ENCODE measurements around the gene KIAA1958.

Gene KIAA1958, protein sequence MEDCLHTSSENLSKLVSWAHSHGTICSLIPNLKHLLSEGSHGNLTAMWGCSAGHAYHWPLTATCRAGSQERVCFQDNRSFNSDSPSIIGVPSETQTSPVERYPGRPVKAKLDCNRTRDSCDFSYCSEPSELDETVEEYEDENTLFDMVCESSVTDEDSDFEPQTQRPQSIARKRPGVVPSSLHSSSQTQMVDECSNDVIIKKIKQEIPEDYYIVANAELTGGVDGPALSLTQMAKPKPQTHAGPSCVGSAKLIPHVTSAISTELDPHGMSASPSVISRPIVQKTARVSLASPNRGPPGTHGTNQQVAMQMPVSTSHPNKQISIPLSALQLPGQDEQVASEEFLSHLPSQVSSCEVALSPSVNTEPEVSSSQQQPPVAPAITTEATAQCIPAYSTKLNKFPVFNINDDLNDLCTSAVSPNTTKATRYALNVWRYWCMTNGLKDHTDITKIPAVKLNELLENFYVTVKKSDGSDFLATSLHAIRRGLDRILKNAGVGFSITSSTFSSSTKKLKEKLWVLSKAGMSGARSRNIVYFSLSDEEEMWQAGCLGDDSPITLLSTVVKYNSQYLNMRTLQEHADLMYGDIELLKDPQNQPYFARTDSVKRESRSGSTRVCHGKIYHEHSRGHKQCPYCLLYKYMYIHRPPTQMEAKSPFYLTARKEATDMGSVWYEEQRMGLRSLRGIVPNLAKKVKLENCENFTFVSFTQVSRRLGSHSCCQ

GRCh38 chr9:112486221-112487007 lies at the start of gene KIAA1958:
KIAA1958 (plus strand) TSS chr9:112486827; CDS start chr9:112574081, 87,254 bp downstream.
- peak; percentile 70 for DNase-seq (ENCODE audit: low read depth)

GRCh38 chr9:112437406-112437805 lies 49.2 kb upstream of the KIAA1958 start:
- no peak for DNase-seq (ENCODE audit: low read depth)

DNA sequence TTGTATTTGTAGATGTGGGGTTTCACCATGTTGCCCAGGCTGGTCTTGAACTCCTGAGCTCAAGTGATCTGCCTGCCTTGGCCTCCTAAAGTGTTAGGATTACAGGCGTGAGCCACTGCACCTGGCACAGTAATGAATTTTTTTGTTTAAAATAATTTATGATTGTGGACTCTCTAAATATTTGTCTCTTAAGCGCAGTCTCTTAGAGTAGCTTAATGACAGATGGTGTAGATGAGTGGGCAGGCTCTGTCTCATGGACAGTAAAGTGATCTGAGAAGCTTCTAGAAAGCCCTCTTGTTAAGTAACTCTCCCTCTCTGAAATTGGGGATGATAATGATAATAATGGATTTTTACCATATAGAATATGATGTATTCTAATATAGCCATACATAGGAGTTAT lies 47.5 kb upstream of the KIAA1958 start:
- DNase-seq (ENCODE audit: low read depth): no peak

DNA sequence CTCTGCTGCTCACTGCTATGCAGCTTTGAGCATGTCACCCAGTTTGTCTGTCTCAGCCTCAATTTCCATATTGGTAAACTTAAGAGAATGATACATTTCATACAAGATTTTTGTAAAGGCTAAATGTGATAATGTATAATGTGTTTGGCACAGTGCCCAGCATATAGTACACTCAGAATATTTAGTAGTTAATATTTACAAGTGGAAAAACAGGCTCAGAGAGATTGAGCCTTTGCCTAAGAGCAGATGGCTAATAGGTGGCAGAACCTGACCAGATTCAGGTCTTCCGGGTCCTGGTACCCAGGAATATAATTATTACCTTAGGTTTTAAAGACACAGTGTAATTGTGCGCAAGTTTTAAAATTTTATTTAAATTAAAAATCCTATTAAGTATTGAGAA lies 46.8 kb upstream of the KIAA1958 start:
- DNase-seq (ENCODE audit: low read depth): no peak

- peak; percentile 28 for DNase-seq (ENCODE audit: low read depth)
Measured at GRCh38 chr9:112443200-112443599, 43.4 kb upstream of the KIAA1958 start.

- no peak for DNase-seq (ENCODE audit: low read depth)
Measured at GRCh38 chr9:112443636-112444035, 43.0 kb upstream of the KIAA1958 start.

- DNase-seq (ENCODE audit: low read depth): no peak
Measured at GRCh38 chr9:112445196-112445595, 41.4 kb upstream of the KIAA1958 start.

DNA sequence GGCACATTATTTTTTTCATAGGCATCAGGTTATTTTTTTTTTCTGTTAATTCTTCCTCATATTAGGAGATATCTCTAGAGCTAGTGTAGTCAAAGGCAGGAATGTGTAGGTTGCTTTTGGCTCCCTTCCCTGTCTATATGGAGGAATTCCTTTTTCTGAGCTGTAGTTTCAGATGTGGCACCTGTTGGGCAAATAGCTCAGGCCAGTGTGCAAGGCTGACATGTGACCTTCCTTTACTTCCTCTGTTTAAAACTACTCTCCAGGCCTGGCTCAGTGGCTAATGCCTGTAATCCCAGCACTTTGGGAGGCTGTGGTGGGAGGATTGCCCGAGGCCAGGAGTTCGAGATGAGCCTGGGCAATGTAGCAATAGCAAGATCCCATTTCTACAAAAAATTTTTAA lies 40.5 kb upstream of the KIAA1958 start:
- no peak for DNase-seq (ENCODE audit: low read depth)

GRCh38 chr9:112446526-112446925 lies 40.1 kb upstream of the KIAA1958 start:
- DNase-seq (ENCODE audit: low read depth): no peak

GRCh38 chr9:112447283-112447761 lies 39.3 kb upstream of the KIAA1958 start:
- peak; percentile 55 for DNase-seq (ENCODE audit: low read depth)

DNA sequence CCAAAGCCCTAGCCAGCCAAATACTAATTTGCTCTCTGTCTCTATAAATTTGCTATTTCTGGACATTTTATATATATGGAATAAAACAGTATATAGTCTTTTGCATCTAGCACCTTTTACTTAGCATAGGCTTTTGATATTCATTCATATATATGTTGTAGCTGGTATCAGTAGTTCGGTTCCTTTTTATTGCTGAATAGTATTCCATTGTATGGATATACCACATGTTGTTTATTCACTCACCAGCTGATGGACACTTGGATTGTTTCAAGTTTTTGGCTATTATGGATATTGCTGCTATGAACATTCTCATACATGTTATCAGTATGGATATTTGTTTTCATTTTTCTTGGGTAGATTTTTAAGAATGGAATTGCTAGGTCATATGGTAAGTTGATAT lies 23.8 kb upstream of the KIAA1958 start:
- DNase-seq (ENCODE audit: low read depth): no peak

GRCh38 chr9:112465352-112465751 lies 21.3 kb upstream of the KIAA1958 start:
- no peak for DNase-seq (ENCODE audit: low read depth)

GRCh38 chr9:112472996-112473395 lies 13.6 kb upstream of the KIAA1958 start:
- DNase-seq (ENCODE audit: low read depth): no peak

DNA sequence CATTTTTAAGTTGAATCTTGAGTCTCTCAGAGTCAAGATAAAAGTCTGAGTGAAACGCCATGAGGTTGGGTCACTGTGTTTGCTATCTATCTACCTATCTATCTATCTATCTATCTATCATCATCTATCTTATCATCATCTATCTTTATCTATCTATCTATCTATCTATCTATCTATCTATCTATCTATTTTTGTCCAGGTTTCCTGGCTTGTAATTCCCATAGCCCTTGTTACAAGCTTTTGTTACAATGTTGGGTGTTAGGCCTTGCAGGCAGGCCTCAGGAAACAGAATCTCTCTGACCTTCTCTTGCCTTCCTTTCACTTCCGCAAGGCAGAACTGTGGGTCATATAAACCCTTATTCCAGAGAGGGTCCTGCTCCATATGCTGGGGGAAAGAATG lies 12.6 kb upstream of the KIAA1958 start:
- DNase-seq (ENCODE audit: low read depth): no peak

DNA sequence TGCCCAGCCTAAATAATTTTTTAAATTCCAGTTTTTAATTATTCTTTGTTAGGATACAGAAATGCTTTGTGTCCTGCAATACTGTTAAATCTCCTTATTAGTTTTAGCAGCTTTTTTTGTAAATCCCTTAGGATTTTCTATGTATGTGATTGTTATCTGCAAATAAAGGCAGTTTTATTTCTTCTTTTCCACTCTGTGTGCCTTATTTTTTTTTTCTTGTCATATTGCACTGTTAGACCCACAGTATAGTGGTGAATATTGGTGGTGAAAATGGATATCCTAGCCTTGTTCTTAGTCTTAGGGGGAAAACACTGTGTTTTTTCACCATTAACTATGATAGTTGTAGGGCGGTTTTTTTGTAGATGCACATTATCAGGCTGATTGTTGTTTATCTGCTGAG lies 11.3 kb upstream of the KIAA1958 start:
- no peak for DNase-seq (ENCODE audit: low read depth)

- no peak for DNase-seq (ENCODE audit: low read depth)
Measured at GRCh38 chr9:112477330-112477729, 9.3 kb upstream of the KIAA1958 start.

DNA sequence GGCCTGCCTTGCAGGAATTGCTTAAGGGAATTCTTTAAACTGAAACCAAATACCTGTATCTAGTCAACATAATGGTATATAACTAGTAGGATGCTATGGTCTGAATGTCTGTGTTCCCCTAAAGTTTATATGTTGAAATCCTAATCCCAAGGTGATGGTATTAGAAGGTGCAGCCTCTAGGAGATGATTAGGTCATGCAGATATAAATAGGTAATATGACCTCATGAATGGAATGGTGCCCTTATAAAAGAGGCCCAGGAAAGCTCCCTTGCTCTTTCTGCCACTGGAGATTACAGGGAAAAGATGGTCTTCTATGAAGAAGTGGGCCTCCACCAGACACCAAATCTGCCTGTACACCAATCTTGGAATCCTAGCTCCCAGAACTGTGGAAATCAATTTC lies 7.4 kb upstream of the KIAA1958 start:
- DNase-seq (ENCODE audit: low read depth): no peak

DNA sequence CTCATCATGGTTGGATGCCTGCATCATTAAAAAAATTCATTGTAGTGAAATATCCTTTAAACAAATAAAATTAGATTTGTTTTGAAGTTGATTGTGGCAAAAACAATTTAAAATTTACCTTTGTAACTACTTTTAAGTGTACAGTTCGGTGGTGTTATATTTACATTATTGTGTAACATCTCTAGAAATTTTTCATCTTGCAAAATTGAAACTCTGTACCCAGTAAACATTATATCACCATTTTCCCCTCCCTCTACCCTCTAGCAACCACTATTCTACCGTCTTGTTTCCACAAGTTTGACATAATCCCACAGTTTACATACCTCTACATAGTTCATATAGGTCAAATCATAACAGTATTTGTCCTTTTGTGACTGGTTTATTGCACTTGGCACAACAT lies 2.0 kb upstream of the KIAA1958 start:
- DNase-seq (ENCODE audit: low read depth): no peak

DNA sequence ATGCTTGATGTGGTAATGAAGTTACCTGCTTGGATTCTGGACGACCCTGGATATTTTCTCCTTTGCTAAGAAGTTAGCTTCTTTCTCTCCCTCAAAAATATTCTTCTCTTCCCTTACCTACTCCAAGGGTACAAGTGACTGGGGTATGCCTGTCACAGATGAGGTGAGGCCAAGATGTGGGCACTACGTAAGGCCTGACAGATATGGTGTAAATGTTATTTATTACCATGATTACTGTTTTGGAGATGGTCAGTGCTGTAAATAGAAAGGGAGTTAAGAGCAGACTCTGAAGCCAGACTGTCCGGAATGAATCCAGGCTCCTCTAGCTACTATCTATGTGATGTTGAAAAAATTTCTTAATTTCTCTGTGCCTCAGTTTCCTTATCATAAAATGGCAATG lies 1.1 kb upstream of the KIAA1958 start:
- no peak for DNase-seq (ENCODE audit: low read depth)

DNA sequence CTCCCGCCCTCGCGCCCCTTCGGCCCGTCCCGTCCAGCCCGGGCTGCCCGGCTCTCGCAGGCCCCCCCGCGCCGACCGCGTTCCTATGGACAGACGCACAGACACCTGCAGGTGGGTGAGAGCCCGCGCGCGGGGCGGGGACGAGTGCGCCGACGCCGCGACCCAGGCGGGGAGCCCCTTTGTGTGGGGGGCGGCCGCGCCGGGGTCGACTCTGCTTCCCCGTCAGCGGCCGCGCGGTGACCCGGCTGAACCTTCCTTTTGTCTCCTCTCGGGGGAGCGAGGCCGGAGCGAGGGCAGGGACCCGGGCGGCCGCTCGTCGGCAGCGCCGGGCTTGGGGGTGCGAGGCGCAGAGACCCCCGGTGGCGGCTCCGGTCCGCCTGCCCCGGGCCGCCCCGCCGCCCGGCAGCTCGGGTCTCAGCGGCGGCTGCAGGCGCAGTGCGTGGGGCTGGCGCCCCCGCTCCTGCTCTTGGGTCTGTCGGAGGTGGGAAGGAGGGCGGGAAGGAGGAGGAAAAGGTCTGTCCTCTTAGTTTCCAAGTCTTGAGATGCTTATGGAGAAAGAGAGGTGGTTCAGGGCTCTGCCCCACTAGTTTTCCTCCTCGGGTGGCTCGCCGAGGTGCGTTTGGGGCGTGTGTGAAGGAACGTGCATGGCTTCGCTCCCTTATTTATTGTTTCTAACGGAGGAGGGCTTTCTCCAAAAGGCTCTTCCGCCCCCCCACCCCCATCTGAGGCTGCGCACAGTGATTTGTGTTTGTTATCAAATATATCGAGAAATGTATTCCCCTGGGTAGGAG lies 576 bp downstream of the KIAA1958 start:
- DNase-seq (ENCODE audit: low read depth): peak; percentile 53

- DNase-seq (ENCODE audit: low read depth): peak; percentile 21
Measured at GRCh38 chr9:112487799-112488340, 1.2 kb downstream of the KIAA1958 start.

All from iris pigment epithelial cell (primary cell).